Dermis blood vessel endothelial cell (primary cell): ENCODE results near the gene WNT3A. TPM values are rescaled to one million over a fixed set of nuclear protein-coding genes. Genes with fewer than 3 reads are reported as not detected.

Source experiments
- DNase-seq: peaks from one replicate; pipeline ENCODE4 v3.0.0; 2010
- total RNA-seq: library from RNA; depleted of rRNA; stranded (reverse); fragments of >200 nt; gene quantifications from 2 replicates; pipeline ENCODE4 v1.2.3, GENCODE V29; 2014

WNT3A gene
- total RNA-seq, 1 donor from 2014 or later, result not detected

DNA sequence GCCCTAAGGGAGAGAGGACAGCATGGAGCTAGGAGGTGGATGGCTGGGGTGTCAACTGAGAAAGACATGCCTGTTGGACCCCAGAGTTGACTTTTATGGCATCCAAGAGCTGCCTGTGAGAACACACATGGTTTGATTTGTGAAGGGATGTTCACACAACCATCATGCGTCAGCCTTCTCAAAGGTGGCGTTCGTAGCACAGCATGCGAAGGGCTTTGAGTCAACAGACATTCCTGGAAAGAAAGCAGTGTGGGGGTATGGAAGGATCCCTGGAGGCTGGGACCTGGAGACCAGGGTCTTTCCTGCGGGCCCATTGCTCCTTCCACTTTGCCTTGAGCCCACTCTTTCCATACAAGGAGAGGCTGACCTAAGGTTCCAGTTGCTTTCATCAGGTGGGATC lies 6.4 kb upstream of the WNT3A start:
- DNase-seq, result no peak

DNA sequence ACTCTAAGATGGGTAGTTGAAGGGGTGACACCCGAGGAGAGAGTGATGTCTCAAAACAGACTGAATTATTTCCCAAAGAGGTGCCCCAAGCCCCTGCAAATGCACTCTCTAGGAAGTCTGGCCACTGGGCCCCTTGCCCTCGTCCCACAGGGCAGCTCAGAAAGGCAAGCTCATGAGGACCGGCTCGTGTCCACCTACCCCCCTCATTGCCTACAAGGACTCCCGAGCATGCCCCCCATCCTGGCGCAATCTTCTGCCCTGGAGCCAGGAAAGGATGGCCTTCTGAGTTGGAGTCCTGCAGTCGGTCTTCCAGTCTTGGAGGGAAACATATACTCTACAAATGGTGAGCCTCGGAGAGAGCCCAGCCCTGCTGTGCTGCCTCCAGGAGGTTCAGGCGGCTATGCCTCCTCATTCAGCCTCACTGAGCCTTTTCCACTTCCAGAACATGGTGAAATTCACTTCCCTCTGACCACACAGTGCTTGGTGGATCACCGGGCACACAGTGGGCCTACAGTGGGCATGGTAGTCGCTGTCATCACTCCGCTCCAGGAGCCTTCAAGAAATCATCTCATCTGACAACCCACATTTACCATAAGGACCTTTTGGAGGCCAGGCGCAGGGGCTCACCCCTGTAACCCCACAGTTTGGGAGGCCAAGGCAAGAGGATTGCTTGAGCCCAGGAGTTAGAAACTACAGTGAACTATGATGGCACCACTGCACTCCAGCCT lies 5.8 kb upstream of the WNT3A start:
- DNase-seq, result no peak

DNA sequence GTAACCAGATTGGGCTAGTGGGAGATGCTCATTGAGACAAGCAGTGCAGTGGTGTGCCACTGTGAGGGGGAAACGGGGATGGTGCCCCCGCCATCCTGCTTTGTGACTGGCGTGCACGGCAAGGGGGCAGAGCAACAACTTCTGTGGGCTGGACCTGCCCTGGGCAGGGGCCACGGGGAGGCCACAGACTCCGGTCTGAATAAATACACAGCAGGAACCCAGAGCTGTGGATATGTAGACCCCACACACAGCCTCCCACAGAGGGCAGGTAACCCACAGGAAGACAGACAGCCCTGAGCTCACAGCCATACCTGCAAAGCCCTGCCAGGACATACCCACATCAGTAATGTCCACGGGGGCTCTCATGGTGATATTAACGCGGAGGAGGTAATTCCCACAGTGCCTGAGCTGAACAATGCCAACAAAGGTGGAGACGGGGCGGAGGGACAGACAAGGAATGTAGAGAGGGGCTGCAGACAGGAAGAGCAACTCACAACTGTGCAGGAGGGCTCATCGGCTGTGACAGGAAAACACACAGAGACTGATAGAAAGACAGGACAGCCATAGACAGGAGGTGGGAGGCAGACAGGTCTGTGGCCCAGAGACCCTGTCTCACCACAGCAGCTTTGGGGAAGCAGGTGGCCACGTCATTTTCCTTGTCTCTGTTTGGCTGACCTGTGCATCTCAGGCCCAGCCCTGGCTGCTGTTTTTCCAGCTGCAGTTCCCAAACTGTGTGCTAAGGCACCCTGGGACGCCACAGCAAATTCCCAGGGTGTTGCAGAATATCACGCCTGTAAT lies 4.9 kb upstream of the WNT3A start:
- DNase-seq, result no peak

DNA sequence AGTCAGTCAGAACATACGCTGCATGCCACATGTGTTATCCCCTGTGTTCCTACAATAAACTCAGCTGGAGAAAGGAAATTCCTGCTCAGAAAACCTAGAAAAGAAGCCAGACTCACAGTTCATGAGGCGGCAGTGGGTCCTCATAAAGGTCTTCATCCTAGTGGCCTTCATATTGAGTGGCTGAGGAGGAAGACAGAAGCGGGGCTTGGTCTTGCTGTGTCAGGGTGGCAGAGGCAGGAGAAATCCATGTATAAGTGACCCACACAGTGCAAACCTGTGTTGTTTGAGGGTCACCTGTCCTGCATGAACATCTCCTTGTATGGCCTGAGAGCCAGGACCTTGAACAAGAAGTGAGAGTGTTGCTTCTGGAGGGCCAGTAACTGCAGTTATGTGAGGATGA lies 4.0 kb upstream of the WNT3A start:
- no peak for DNase-seq

DNA sequence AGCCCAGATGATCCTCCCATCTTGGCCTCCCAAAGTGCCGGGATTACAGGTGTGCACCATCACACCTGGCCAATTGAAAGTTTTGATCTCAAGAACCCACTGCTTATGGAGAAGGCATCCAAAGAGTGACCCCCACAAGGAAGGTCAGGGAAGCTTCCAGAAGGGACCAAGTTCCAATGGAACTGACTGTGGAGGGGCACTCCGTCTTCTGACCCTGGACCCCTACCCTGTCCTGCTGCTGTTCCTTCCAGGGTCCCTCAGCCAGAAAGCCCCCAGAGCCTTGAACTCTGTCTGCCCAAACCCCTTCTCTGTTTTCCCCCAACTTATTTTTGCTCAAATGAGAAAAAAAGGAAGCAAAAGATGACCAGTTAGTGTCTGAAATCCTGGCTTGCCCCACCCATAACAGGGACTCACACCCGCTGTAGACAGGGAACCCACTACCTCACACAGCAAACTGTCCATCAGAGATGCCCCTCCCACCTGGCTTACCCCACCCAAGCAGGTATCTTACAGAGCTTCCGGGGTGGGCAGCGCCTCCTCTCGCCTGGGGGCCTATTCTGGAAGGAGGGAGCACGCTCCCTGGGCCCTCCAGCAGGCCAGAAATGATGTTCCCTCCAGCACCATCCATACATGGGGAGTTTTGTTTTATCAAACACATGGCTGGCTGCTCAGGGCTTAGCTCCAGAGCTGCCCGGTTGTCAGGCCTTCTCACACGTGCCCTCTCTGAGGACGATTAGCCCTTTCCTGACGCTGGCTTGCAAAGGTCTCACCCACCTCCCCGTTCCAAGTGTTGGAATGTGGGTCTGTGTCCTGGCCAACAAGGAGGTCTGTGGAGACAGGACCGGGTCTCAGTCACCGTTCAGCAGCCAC lies 3.1 kb upstream of the WNT3A start:
- no peak for DNase-seq

DNA sequence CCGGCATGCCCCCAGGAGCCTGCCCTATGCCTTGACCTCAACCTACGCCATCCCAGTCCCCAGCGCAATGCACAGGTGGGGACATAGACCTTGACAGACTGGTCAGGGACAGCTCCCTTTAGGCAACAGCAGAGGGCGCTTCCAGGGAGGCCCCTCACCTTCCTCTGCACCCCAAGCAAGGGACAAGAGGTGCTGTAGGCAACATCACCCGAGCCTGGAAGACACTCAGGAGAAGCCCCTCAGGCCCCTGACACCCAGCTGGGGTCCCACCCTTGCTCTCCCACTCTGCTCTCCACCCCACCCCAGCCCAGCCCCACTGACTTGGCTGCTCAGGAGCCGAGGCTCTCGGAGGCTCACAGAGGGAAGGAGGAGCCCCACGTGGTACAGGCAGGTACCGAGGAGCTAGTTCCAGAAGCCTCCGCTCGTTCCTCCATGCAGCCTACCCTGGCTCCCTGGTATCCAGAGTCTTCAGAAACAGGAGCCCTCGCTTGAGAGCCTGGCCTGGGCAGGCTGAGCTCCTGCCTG lies 2.4 kb upstream of the WNT3A start:
- peak; percentile 43 for DNase-seq

DNA sequence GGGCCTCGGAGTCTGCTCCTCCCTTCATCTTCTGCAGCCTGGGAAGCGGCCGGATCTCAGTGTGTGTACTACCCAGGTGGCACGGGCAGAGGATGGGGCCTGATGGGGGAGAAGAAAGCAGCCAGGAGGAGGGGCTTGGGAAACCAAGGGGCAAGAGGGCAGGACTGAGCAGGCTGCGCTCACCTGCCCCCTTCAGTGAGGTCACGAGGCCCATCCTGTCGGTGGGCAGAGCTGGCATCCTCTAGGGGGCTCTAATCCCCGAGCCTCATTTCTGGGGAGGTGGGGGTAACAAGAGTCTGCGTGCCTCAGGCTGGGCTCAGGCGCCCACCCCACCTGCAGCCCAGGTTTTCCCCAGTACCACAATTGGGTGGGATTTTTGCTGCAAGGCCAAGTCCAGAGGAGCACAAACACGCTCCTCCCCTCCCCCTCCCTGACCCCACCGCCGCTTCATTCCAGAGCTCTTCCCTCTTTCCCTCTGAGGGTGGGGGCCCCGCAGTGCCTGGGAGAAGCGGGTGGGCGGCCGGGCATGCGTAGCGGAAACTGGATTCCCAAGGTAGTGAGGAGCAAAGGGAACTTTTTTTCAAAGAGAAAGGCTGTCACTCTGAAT lies 1.8 kb upstream of the WNT3A start:
- no peak for DNase-seq

DNA sequence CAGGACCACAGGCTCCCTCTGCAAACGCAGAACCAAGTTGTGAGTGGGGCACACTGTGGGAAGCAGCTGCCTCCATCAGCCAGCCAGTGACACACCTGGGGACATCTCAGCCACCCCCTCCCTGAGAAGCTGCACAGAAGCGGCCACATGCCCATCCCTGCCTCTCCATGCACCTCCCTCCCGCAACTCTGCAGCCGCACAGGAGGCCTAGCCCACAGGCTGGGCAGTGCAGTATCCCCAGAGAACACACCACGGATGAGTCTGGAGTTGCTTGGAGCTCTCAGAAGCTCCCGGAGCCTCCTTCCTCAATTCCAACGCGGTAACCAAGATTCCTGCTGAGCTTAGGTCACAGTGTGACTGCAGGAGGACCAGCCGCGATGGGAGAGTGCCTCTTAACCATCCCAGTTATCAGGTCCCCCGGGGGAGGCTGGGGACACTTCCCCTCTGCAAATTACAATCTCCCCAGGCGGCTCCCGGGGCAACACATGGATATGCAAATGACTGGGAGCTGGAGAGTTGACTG lies 1.2 kb upstream of the WNT3A start:
- no peak for DNase-seq

DNA sequence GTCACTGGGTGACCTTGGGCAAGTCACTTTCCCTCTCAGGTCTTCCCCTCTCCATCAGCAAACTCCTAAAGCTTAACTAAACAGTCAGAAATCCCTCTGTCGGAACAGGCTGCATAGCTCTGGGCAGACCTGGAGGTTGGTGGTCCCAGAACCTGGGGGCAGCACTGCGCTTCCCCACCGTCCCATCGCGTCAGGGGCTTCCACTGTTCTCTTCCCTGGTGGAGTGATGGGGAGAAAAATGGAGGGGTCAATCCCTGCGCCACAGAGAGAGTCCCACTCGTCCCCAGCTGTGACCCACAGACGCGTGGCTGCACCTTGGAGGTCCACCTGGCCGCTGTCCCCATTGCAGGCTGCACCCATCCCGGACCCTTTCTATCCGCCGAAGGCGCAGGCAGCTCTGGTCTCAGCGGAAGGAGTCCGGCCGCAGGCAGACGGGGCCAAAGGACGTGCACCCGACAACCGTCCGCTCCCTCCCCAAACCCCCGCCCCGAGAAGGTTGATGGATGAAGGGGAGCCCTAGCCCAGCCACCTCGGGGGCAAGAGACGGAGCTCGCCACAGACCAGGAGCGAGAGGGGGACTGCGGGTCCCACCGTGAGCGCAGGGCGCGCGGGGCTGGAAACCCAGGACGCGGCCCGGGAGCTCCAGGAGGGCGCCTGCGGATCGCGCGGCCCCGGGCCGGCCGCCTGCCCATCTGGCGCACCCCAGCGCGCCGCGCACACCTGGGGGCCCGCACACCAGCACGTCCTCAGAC lies 588 bp upstream of the WNT3A start:
- DNase-seq, result no peak

DNA sequence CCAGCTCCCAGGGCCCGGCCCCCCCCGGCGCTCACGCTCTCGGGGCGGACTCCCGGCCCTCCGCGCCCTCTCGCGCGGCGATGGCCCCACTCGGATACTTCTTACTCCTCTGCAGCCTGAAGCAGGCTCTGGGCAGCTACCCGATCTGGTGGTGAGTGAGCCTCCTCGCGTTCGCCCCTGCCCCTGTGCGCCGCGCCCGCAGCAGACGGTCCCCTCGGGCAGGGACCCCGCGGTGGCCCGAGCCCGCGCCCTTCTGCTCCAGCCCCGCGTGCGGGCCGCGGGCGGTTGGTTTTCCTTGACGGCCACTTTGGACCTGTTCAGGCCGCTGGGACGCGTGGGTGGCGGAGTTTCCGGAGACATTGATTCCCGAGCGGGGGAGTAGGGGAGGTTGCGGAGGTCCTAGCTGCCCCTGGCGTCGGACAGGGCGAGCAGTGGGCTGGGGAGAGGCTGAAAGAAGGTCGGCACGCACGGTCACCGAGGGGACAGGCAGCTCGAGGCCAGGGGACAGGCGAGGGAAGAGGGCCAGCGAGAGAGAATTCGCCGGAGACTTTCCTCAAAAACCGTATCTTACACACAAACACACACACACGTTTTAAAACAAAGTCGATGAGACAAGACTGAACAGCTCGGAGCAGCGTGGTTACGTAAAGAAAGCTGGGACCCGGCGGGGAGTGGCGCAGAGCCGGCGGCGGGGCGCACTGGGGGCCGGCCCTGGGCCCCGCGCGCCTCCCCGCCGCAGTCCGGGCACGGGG lies 427 bp downstream of the WNT3A start:
- DNase-seq, result no peak

DNA sequence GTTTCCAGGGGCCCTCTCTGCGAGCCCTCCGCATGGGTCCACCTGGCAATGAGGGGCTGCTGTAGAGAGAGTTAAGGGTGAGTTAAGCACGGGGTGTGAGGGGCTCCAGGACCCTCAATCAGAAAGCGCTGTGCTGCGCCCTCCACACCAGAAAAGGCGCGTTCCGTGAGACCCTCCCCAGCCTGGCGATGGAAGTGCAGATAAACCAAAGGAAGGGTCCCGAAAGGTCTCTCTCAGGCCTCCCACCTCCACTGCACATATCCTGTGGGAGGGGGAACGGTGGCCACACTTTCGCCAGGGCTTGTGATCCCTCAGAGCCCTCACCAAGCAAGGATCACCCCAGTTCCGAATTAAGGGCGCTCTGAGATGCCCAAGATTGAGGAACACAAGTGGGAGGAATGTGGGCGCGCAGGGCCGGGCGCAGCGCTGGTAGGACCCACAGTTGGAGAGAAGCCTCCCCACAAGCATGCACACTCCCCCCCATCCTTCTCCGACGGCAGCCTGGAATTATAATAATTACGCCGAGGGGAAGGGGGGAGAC lies 1.1 kb downstream of the WNT3A start:
- no peak for DNase-seq

DNA sequence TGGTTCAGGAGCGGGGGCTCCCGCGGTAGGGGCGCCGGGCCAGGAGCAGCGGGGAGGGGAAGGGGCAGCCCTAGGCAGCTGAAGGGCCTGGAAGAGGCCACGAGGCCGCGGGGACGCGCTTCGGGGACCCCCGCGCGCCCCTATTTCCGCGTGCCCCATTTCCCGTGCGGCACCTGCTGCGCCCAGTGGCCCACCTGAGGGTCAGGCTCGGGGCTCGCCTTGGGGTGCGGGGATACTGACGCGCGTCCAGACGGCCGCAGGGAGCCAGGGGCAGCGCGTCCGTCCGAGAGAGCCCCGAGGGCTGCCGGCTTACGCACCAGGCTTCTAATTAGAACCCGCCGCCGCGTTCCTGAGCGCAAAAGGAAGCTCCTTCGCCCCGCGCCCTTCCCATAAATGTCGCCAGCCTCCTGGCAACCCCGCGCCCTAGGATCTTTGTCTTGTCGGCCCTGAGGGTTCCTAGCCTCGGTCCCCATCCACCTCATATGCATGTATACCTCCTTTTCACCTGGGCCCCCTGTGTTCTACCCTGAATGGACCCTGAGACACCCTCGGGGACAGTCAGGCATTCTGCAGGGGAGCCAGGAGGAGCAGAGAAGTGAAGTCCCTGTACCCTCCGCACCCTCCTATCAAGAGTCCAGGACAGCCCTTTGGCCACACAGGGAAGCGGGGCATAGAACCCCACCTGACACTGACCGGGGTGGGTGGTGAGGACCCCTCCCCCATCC lies 1.8 kb downstream of the WNT3A start:
- DNase-seq, result no peak

DNA sequence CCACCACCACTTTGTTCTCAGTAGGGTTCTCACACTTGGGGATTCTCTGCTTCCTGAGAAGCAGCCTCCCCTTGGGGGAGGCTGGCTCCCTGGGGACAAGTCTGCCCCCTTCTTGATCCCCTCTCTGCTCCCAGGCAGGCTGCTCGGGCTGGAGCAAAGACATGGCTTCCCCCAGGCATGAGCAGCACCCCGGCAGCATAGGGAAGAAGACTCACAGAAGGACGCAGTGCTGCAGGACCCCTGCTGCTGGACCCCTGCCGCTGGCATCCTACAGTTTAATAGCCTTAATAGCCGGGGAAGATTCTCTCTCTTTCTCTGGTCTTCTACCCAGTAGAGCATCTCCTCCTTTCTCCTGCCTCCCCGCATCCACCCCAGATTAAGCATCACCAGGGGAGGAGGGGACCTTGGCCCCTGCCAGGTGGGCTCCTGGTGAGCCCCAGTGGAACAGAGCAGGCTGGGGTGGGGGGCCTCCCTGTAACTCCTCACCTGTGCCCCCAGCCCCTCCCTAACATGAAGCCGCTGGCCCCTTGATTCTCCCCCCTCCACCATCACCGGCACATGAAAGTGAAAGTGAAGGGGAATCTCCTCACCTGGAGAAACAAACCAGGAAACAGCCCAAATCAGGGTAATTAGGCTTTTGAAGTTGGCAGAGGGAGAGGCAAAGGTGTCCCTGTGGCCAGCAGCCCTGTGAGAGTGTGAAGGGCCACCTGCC lies 2.5 kb downstream of the WNT3A start:
- DNase-seq, result no peak

DNA sequence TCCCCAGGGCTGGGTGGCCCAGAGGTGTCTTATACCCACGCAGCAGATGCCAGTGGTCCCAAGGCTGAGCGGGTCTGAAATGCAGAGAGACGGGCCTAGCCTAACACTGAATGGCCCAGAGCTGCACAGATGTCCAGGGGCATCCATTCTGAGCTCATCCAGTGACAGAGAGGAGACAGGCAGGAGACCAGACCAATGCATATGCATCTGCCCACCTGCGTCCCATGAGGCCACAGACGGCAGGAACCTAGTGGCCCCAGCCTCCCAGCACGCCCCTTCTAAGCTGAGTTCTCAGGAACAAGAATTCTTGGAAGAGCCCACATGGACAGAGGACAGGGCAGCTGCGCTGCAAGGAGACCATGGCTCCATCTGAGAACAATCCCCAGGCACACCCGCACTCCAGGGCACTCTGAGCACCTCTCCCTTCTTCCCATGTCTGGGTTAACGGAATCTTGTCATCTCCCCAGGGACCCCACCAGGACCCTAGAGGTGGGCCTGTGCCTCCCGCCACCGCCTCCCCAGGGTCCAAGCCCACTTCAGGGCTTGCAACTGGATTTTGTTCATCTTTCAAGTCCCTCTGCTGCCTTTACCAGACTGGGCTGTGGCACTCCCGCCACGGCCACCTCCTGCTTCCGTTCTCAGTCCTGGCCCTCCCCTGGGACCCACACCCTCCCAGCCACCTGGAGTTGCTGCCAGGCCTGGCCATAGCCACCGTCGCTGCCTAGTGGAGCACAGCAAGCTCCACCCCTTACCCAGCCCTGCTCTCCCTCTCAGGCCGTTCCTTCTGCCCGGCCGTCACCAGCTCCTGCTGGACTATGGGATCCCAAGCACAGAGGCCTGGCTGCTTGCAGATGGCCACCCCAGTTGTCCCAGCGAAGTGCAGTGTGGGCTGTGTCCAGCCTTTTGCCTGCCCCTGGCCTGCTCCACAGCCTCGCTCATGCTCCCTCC lies 3.3 kb downstream of the WNT3A start:
- DNase-seq, result no peak

DNA sequence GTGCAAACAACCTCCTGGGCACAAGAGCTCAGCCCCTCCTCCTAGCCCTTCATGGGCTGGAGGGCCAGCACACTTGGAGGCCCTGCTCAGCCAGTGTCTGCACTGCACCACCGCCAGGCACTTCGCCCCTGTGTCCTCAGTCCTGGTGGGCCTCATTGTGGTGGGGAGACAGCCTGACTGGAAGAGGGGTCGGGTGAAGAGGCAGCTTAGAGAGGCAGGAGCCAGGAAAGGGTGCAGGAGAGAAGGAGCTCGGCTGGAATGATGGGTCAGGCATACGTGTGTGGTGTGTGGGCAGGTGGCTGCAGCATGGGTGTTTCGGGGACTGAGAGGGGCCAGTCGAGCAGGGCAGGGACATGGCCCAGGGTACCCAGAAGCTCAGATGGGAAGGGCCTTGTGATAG lies 4.1 kb downstream of the WNT3A start:
- DNase-seq, result no peak

DNA sequence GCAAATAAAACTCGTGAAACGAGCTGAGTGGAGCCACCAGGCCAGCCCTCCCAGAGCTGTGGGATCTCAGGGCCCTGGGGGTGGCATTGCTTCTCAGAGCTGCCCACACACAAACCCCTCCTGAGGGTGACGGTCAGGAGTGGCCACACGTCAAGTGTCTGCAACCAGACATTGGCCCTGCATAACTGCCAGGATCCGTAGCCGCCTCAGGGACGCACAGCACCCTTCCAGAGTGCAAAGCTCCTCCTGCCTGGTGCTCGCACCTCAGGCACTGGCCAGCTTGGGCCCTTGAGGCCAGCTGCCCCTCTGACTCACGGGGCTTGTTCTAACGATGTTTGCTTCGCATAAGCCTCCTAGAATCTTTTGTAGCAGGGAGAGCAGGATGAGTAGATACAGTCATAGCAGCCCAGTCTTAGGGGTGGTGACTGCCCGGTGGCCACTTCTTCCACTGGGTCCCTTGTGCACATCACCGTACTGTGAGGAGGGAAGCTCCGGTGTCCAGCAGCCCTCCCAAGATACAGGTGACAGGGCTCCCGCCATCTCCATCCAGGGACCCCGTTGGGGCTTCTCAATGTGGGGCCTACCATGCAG lies 5.0 kb downstream of the WNT3A start:
- no peak for DNase-seq

DNA sequence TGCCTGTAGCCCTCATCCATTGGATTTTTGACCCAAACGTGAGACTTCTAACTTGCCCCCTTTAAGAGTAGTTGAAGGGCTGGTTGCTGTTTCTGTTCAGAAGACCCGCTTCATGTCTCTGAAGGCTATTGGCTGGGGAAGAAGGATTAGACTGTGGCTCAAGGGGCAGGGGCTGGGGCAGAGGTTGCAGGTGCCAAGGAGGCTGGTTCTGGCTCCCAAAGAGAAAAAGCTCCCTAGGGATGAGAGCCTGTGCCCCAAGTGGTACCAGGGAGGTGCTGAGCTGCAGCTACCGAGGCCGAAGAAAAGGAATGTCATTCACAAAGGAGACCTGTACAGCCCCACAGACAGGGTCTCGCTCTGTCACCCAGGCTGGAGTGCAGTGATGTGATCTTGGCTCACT lies 5.8 kb downstream of the WNT3A start:
- no peak for DNase-seq
